Right lobe of liver (tissue), 4 donors: ENCODE results near the gene OR5L2.

Source experiments
- CTCF ChIP-seq, 4 donors: fragments of 200-600 bp in 3 of 4; fragments of 450-650 bp in 1 of 4; IDR thresholded peaks; one replicate each; pipeline versions ENCODE4 v1.5.1 to v1.8.0; 2016 to 2022; ENCODE audit warnings: antibody characterized with exemption in 4 of 4, mild to moderate bottlenecking in 2 of 4
- POLR2A ChIP-seq: fragments of 450-650 bp; IDR thresholded peaks from one replicate; pipeline ENCODE4 v1.6.1; 2017; ENCODE audit warnings: antibody characterized with exemption, mild to moderate bottlenecking
- donor health status: DM: no; HTN: no; CAD: no.
- donor health status: DM: no; HTN: no; CAD: no.
- donor health status: DM: no; HTN: yes; CAD: no.

GRCh38 chr11:55811067-55811466 lies 16.0 kb upstream of the OR5L2 start, which contains the start of gene OR5L1:
- no peak for TF ChIP-seq CTCF (IDR thresholded peaks at IDR 0.05)
- TF ChIP-seq POLR2A: no peak
